Fibroblast of skin of right quadriceps (primary cell): ENCODE measurements around the gene TRAM2.
A peak's percentile ranks its signal among the peaks of the same experiment; 100 is the strongest.

Experiments used
- DNase-seq: peaks from one replicate; pipeline ENCODE4 v3.0.0-alpha.2; 2013

TRAM2 gene

GRCh38 chr6:52594221-52594620 is 17.4 kb upstream of the TRAM2 start:
- no peak for DNase-seq

DNA sequence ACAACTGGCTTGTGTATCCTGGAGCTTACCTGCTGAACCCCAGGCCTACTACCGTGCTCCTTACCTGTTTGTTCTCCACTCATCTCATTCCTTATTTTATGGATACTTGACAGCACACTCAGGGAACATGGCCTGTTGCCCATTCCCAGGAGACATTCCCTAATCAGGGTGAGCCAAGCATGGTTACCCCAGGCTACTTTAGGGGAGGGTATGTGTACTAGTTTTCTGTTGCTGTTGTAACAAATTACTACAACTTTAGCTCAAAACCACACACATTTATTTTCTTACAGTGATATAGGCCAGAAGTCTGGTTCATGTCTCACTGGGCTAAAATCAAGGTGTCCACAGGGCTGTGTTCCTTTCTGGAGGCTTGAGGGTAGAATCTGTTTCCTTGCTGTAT is 15.0 kb upstream of the TRAM2 start:
- DNase-seq, result no peak

DNA sequence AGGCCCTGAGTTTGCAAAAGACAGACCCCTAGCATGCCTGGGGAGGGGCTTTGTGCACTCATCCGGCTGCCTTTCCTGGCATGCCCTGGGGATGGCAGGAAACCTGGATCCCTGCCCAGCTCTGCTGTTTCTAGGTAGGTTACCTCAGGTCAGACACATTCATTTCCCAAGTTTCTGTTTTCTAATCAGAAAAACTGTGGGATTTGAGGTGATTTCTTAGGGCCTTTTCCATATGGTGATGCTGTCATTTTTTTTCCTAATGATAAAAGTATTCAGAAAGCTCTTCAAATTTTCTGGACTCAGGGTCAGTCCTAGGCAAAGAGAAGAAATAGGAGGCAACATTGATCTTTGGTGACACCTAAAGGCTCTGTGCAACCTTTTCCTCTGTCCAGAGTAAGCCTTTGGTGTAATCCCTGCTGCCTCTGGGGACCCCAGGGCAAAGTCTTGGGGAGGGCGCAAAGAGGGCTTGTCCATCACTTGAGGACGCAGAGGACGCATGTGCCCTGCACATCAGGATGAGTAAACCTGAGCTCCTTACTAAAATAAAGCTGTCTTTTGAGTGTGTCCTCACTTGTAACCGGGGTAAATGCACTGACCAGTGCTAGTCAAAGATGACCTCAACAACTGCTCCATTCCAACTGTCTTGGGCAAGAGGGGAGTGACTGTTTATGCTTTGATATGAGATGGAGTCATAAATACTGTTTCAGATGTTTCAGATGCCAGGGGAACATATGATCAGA is 13.5 kb upstream of the TRAM2 start:
- DNase-seq, result peak; percentile 49

DNA sequence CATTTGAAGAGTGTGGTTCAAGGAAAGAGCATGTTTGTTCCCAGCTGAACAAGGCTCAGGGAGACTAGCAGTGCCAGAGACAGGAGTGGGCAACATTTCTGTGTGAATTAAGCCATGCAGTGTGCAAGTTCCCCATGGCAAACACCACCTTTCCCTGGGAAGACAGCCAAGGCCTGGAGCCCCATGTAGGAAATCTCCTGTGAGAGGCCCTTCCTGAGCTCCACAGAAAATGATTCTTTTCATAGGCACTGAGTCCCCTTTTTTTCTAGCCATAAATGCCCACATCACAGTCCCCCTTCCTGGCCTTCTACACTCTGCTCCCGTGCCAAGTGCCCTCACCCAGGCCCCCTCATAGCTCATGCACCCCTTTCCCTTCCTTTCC is 11.8 kb upstream of the TRAM2 start:
- no peak for DNase-seq

GRCh38 chr6:52588087-52588709 is 11.3 kb upstream of the TRAM2 start:
- no peak for DNase-seq

- no peak for DNase-seq
These were observed 10.1 kb upstream of the TRAM2 start for GRCh38 chr6:52587001-52587400.

- DNase-seq, result no peak
These were observed 7.3 kb upstream of the TRAM2 start for GRCh38 chr6:52584203-52584602.

GRCh38 chr6:52582996-52583395 is 6.1 kb upstream of the TRAM2 start:
- DNase-seq, result no peak

DNA sequence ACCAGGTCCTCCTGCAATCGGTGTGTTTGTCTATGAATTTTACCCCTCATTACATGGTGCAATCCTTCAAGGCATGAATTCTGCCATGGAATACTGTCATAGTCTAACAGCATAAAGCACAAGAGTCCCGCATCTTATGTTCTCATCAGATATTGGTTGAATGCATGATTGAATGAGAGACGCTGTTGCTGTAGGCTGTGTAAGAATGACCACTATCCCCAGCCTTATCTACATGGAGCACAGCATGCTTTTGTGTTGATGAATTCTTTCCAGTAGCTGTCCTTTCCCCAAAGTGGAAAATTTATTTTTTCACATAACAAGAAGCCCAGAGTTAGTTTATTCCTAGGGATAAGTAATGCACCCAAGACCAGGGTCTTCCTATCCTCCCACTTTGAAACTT is 5.6 kb upstream of the TRAM2 start:
- no peak for DNase-seq

DNA sequence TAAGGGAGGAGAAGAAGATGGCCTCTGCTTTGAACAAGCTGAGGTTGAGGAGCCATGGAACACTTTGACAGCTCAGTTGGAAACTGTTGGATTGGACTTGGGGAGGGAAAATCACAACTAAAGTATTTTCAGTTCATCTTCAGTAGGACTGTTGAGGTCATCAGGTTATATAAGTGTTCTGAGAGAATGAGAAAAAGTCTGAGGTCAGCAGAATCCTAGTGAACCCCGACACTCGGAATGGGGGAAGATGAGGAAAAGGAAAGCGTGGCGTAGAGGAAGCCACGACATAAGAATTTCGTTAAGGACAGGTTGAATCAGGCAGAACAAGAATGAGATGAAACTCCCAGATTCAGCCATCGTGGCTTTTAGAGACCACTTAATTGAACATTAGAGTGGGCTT is 4.0 kb upstream of the TRAM2 start:
- DNase-seq, result no peak

- no peak for DNase-seq
These were observed 2.3 kb upstream of the TRAM2 start for GRCh38 chr6:52579006-52579660.

- no peak for DNase-seq
These were observed 1.1 kb upstream of the TRAM2 start for GRCh38 chr6:52577778-52578463.

DNA sequence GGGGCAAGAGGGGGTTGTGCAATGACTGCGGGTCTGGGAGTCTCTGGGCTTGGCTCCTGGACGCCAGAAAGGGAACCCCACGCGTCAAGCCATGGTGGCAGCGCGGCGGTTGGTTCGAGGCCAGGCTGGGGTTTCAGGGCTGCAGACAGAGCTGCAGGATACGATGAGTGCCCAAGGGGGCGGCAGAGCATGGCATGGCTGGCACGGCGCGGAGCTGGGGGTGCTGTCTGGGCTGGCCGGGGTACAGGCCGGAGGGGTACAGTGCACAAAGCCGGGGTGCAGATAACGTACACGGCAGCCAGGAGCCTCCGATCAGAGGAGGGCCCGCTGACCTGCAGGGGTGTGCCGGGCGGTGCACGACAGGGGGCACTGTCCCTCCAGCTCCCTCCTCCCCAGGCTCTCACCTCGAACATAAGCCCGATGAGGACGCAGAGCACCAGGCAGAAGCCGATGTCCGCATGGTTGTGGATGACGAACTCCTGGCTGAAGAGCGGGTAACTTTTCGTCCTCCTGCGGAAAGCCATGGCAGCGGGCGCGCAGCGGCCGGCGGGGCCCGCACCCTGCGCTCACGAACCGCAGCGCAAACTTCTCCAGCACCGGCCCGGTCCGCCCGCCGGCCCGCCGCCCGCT is 353 bp downstream of the TRAM2 start:
- DNase-seq, result peak; percentile 82

DNA sequence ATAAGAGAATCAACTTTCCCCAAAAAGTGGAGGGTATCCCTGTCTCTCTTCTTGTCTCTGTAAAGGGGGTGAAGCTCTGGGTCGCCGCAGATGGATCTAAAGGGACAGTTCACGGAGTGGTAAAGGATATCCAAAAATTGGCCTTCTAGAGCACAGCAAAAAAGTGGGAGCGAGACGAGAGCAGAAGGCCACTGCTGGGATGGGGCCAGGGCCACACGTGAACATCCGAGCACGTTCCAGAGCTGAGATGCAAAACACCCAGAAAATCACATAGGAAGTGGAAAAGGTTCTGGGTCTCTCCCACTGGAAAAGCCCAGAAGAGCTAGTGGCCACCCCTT is 837 bp downstream of the TRAM2 start:
- DNase-seq, result no peak

DNA sequence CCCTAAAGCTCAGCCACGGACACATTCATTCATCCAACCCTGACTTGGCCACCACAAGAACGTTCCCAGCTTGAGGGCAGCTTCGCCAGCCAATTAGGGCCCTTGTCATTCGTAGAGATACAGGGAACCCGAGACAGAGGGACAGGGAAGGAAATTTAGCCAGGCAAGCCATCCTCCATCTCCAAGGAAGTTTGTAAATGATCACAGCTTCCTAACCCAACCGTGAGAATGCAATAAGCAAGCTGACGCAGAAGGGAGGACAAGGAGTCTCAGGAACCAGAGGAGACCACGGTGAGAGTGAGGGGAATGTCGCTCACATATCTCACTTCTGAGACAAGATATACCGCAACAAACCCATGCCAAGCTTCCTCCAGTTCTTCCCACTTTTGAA is 1.4 kb downstream of the TRAM2 start:
- no peak for DNase-seq

DNA sequence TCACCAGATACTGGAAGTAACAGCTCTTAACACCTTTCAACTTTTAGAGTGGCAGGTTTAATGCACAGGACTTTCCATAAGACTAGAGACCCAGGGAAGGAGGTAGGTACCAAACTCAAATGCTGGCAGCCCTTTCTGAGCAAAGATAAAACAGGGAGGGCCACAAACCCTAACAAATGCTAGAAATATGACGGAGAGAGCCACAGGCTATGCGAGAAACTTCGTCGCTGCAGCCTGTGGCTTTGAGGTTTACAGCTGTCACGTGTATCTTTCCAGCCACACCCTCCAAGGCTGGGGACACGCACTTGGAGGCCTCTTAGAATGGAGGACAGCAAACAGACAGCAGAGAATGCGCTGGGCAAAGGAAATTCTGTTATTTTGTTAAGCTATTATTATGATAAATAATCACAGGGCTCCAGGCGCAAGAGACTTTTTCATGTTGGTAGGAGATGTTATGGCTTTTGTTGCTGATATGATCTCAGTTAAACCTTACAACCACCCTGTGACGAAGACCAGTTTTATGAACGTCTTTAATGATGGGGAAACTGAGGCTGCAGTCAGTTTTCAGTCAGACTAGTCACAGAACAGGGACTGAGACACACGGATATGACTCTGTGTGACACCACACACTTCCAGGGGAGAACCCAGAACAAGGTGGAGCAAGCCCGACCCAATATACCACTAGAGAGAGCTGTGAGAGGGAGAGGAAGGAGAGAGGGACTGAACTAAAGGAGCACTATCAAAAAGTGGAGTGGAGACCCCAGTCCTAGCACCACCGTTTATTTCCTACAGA is 2.0 kb downstream of the TRAM2 start:
- peak; percentile 61 for DNase-seq

DNA sequence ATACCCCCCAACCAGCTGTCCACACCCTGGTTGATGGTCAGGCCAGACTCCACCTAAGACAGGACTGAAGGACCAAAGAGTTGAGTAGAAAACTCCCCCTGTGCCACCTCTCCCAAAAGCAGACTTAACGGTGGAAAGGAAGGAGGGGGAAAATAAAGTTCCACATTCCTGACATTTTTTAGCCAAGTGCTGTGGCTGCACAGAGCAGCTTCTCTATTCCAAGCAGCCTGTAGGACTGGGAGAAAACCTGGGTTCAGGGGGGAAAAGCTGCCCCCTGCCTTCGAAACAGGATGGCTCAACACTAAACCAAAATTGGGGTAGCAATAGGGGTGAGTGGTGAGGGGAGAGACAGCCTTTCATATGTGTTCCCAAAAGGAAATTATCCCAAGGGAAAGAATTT is 3.6 kb downstream of the TRAM2 start:
- DNase-seq, result peak; percentile 70

DNA sequence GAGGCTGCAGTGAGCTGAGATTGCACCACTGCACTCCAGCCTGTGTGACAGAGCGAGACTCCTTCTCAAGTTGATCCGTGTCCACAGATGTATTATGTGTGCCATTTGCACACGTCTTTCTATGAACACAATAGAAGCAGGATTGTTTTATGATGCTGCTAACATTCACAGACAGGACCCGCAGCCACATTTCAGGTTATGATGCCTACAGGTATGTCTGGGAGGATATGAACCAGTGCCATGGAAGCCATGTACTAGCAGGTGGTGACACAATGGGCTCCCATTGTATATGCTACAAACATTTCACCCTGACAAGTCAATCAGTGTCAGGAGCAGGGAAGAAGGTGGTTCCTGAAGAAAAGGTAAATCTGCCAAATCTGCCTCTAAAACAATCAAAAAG is 4.3 kb downstream of the TRAM2 start:
- DNase-seq, result no peak

DNA sequence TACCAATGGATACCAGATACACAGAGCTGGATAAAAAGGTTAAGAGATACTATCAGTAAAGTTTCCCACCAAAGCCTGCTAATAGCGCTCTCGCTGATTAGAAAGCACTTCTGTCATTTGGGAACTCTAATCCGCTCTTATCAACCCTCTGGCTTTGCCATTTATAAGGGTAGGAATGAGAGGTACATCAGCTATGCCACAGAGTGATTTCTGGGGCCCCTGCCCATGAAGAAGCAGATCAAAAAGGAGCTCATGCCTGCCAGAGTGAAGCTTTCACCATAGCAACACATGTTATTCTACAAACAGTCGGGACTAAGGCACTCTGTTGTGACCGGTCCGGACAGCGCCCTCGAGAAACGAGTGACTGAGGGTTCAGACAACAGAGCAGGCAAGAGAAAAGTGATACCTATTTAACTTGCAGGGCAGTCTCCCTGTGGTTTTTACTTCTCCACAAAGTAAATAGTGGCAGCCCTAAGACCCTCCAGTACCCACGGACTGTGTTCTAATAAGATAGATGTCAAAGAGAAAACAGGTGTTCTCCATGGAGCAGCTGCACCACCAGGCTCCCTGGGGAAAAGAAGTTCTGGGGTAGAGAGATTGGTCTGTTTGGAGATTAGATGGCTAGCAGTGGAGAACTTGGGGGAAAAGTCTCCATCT is 5.6 kb downstream of the TRAM2 start:
- DNase-seq, result no peak

- DNase-seq, result peak; percentile 70
These were observed 6.6 kb downstream of the TRAM2 start for GRCh38 chr6:52570291-52570700.

DNA sequence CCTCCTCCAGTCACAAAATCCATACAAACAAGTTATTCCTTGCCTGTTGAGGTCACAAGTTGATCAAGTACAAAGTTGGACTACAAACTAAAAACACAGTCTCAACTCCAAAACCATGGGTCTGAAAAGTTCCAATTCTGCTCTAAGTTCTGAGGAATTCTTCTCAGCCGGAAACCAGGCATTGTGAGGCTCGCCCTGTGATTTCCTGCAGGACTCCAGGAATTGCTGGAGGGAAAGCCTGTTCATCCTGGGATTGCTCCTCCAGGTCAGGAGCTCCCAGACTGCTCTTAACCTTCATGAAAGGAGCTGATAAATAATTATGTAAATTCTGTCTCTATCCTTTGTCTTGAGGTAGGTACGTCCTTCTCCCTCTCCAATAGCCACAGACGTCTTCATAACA is 8.5 kb downstream of the TRAM2 start:
- no peak for DNase-seq

DNA sequence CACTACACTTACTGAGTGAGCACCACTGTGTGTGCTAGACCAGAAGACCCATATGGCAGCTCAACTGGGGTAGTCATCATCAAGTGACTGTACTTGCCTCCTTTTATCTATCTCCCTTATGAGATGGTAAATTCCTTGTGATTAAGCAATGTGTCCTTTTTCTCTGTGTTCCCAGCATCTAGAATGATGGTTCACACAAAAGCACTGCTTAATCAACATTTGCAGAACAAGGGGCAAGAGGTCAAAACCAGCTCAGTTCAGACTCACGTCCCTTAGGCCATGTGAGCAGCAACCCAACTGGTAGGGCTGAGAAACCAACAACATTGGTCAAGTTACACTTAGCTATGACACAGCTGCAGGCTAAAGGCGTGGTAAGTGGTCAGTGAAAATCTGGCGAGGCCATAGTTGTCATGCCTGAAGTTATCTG is 10.0 kb downstream of the TRAM2 start:
- peak; percentile 57 for DNase-seq
